GM10248 (cell line): ENCODE measurements around the gene PLCB2.

Experiments used
- CTCF ChIA-PET: fragments of 300-600 bp; sonication (Branson Sonifier 250); formaldehyde crosslinking; extraction: SDS; loops from one replicate; lab custom pipeline; 2021; ENCODE audit warnings: antibody characterized with exemption; lab: Yijun Ruan, JAX
- POLR2A ChIA-PET: fragments of 350-650 bp; sonication (Branson Sonifier 250); formaldehyde crosslinking; extraction: SDS; loops from one replicate; lab custom pipeline; 2020; ENCODE audit warnings: antibody characterized with exemption; lab: Yijun Ruan, JAX
- DNase-seq: peaks from one replicate; pipeline ENCODE4 v3.0.0; 2012; ENCODE audit errors: extremely low spot score
- TF ChIP-seq, protein P1 (sequence below): IDR thresholded peaks from 2 replicates; pipeline ENCODE4 v1.5.1; 2012; ENCODE audit warnings: mild to moderate bottlenecking, low read depth; ENCODE audit errors: extremely low read depth, missing control alignments, control extremely low read depth

The PLCB2 gene

DNA sequence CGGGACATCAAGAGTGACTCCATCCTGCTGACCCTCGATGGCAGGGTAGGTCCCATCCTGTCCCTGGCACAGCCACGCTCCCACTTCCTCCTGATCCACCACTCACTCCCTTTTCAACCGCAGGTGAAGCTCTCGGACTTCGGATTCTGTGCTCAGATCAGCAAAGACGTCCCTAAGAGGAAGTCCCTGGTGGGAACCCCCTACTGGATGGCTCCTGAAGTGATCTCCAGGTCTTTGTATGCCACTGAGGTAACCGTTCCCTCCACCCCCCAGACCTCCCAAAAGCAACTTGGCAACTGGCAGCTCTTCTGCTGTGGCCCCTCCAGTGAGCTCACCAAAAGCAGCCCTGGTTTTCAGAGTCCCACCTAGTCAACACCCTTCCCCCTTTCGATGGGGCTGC, 34.3 kb downstream of the PLCB2 start:
- TF ChIP-seq, protein P1, sequence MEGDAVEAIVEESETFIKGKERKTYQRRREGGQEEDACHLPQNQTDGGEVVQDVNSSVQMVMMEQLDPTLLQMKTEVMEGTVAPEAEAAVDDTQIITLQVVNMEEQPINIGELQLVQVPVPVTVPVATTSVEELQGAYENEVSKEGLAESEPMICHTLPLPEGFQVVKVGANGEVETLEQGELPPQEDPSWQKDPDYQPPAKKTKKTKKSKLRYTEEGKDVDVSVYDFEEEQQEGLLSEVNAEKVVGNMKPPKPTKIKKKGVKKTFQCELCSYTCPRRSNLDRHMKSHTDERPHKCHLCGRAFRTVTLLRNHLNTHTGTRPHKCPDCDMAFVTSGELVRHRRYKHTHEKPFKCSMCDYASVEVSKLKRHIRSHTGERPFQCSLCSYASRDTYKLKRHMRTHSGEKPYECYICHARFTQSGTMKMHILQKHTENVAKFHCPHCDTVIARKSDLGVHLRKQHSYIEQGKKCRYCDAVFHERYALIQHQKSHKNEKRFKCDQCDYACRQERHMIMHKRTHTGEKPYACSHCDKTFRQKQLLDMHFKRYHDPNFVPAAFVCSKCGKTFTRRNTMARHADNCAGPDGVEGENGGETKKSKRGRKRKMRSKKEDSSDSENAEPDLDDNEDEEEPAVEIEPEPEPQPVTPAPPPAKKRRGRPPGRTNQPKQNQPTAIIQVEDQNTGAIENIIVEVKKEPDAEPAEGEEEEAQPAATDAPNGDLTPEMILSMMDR = no peak
- POLR2A ChIA-PET = no interaction called here
- CTCF ChIA-PET = interaction anchor here (1.1 to 20.1 kb wide), 34 partner anchors 12 to 587 kb away, joined by 3 to 525 read pairs (median 10); partner anchors contain the start of genes ANKRD63, BMF, CCDC9B and INAFM2
- no peak for DNase-seq

GRCh38 chr15:40272485-40273056, 35.2 kb downstream of the PLCB2 start:
- TF ChIP-seq, protein P1 = no peak
- POLR2A ChIA-PET = no interaction called here
- CTCF ChIA-PET = interaction anchor here (1.4 to 20.1 kb wide), 17 partner anchors 11 to 487 kb away, joined by 4 to 525 read pairs (median 22); partner anchors contain the start of genes ANKRD63, BMF, CCDC9B and INAFM2
- DNase-seq = no peak

- no peak for DNase-seq
- ChIA-PET POLR2A (no interaction called here), CTCF (interaction anchor here (1.5 to 20.1 kb wide), 10 partner anchors 4 to 226 kb away, joined by 4 to 525 read pairs (median 187); partner anchors contain the start of genes ANKRD63, BMF, CCDC9B and INAFM2)
- TF ChIP-seq, protein P1 = no peak
Observed at GRCh38 chr15:40271685-40272484, 35.9 kb downstream of the PLCB2 start.

GRCh38 chr15:40270246-40270995, 37.3 kb downstream of the PLCB2 start:
- POLR2A ChIA-PET = no interaction called here
- DNase-seq = no peak

DNA sequence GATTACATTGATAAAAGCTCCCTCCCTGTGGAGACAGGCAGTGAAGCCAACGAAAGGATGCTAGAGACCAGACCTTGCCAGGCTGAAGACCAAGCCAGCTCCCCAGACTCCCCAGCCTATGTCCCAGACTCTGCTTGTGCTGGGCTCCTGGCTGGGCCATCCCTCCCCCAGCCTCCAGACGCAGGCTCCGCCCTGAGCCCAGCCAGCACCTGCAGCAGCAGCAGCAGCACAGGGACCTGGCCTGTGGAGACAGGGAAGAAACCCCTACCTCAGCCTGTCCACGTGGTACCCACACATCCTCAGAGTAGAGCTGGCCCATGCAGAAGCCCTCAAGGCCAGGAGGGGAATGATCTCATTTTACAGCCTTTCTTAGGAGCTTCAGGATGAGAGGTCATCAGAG, 38.1 kb downstream of the PLCB2 start:
- TF ChIP-seq, protein P1 = no peak
- ChIA-PET POLR2A (no interaction called here), CTCF (interaction anchor here (0.9 to 20.1 kb wide), 6 partner anchors 7 to 60 kb away, joined by 3 to 525 read pairs (median 156); partner anchors contain the start of genes INAFM2 and PLCB2)
- no peak for DNase-seq

More at GRCh38 chr15:40270246-40270995, 37.3 kb downstream of the PLCB2 start:
- TF ChIP-seq, protein P1 = no peak
- CTCF ChIA-PET = interaction anchor here (0.9 to 20.1 kb wide), 4 partner anchors 6 to 61 kb away, joined by 3 to 525 read pairs (median 356); partner anchors contain the start of genes INAFM2 and PLCB2

DNA sequence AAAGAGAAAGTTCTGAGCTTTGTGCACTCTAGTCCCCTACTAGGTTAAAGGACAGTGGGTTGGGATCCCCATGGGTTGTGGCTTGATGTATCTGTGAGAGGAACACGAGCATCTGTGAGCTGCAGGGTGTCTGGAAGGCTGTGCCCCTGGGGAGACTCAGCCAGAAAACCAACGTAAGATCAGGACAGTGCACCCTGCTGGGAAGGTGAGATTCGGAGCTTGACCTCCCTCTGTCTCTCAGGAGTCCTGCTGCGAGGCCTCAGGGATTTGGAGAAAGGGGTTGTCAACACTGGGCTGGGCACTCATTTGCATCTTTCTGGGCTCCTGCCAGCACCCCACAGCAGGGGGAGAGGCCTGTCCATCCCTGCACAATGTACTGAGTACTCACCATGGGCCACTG, 40.1 kb downstream of the PLCB2 start:
- CTCF ChIA-PET = interaction anchor here (0.9 to 20.1 kb wide), 6 partner anchors 8 to 222 kb away, joined by 3 to 525 read pairs (median 4); partner anchors contain the start of gene ANKRD63
- no peak for DNase-seq
- TF ChIP-seq, protein P1 = no peak
- POLR2A ChIA-PET = no interaction called here
